WTC11 (cell line): ENCODE measurements around the gene HDLBP. TPM values are rescaled to one million over a fixed set of nuclear protein-coding genes. Genes with fewer than 3 reads are reported as not detected.

Experiments
- ATAC-seq: fragments of 200-7000 bp; cut with Tn5 transposase; 2 replicates; pipeline ENCODE4 v1.10.0; 2021; ENCODE audit warnings: mild to moderate bottlenecking, moderate library complexity
- CTCF ChIA-PET: fragments of 300-600 bp; sonication (Branson Sonifier 250); formaldehyde crosslinking; loops from one replicate; lab custom pipeline; 2021; ENCODE audit warnings: antibody characterized with exemption; lab: Charles Lee
- POLR2A ChIA-PET: fragments of 350-600 bp; sonication (Branson Sonifier 250); formaldehyde crosslinking; loops from one replicate; lab custom pipeline; 2021; ENCODE audit warnings: antibody characterized with exemption; lab: Charles Lee
- DNase-seq: peaks from one replicate; pipeline ENCODE4 v3.0.0; 2021; ENCODE audit warnings: low spot score
- H3K27ac Mint-ChIP-seq: 2 replicates; pipeline ENCODE4 v1.8.0; 2021; ENCODE audit warnings: mixed read lengths
- H3K27me3 Mint-ChIP-seq: 2 replicates; pipeline ENCODE4 v1.8.0; 2021; ENCODE audit warnings: low read depth, mild to moderate bottlenecking, moderate library complexity, mixed read lengths
- H3K36me3 Mint-ChIP-seq: 2 replicates; pipeline ENCODE4 v1.8.0; 2021; ENCODE audit warnings: mixed read lengths
- H3K4me1 Mint-ChIP-seq: 2 replicates; pipeline ENCODE4 v1.8.0; 2022; ENCODE audit warnings: mixed read lengths
- H3K4me3 Mint-ChIP-seq: 2 replicates; pipeline ENCODE4 v1.8.0; 2021; ENCODE audit warnings: mild to moderate bottlenecking, moderate library complexity, mixed read lengths
- H3K9me3 Mint-ChIP-seq: 2 replicates; pipeline ENCODE4 v1.8.0; 2021; ENCODE audit warnings: mixed read lengths
- ARID4B ChIP-seq: sonication (generic); formaldehyde crosslinking; IDR thresholded peaks from 2 replicates; pipeline ENCODE4 v1.8.0; 2023; ENCODE audit warnings: missing genetic modification reagents, mild to moderate bottlenecking, borderline replicate concordance
- ATF2 ChIP-seq: sonication (generic); formaldehyde crosslinking; IDR thresholded peaks from 2 replicates; pipeline ENCODE4 v1.8.1; 2022; ENCODE audit warnings: low read depth, missing genetic modification reagents, borderline replicate concordance
- CREM ChIP-seq: sonication (generic); formaldehyde crosslinking; IDR thresholded peaks from 2 replicates; pipeline ENCODE4 v1.8.1; 2022; ENCODE audit warnings: mild to moderate bottlenecking, missing genetic modification reagents, moderate library complexity
- ETV6 ChIP-seq: sonication (generic); formaldehyde crosslinking; IDR thresholded peaks from 2 replicates; pipeline ENCODE4 v1.8.1; 2022; ENCODE audit warnings: mild to moderate bottlenecking, missing genetic modification reagents
- GRHL2 ChIP-seq: fragments of 250-450 bp; sonication (Bioruptor Pico); IDR thresholded peaks from 2 replicates; pipeline ENCODE4 v1.8.0; 2022; ENCODE audit warnings: mild to moderate bottlenecking, moderate library complexity; ENCODE audit not compliant: insufficient replicate concordance, severe bottlenecking
- HMGA2 ChIP-seq: fragments of 250-450 bp; sonication (Bioruptor Pico); IDR thresholded peaks from 2 replicates; pipeline ENCODE4 v1.4.0; 2021; ENCODE audit warnings: mild to moderate bottlenecking, moderate library complexity
- HMGXB4 ChIP-seq: sonication (generic); formaldehyde crosslinking; IDR thresholded peaks from 2 replicates; pipeline ENCODE4 v1.8.1; 2023; ENCODE audit warnings: mild to moderate bottlenecking, moderate library complexity, missing genetic modification reagents
- KAT7 ChIP-seq: sonication (generic); formaldehyde crosslinking; IDR thresholded peaks from 2 replicates; pipeline ENCODE4 v1.8.1; 2023; ENCODE audit warnings: missing genetic modification reagents, mild to moderate bottlenecking, borderline replicate concordance
- MLX ChIP-seq: sonication (generic); formaldehyde crosslinking; IDR thresholded peaks from 2 replicates; pipeline ENCODE4 v1.8.1; 2023; ENCODE audit warnings: mild to moderate bottlenecking, missing genetic modification reagents, moderate library complexity
- MXD4 ChIP-seq: fragments of 250-450 bp; sonication (Bioruptor Pico); IDR thresholded peaks from 2 replicates; pipeline ENCODE4 v1.8.0; 2021; ENCODE audit warnings: mild to moderate bottlenecking, moderate library complexity, borderline replicate concordance
- NFATC4 ChIP-seq: fragments of 250-450 bp; sonication (Bioruptor Pico); IDR thresholded peaks from 2 replicates; pipeline ENCODE4 v1.9.0; 2021; ENCODE audit warnings: mild to moderate bottlenecking
- NFYB ChIP-seq: sonication (generic); formaldehyde crosslinking; conservative IDR thresholded peaks from 2 replicates; pipeline ENCODE4 v1.8.0; 2022; ENCODE audit warnings: low read depth, missing genetic modification reagents
- NR3C1 ChIP-seq: sonication (generic); formaldehyde crosslinking; conservative IDR thresholded peaks from 2 replicates; pipeline ENCODE4 v1.8.1; 2023; ENCODE audit warnings: low read depth, mild to moderate bottlenecking, missing genetic modification reagents
- PRRX2 ChIP-seq: fragments of 250-450 bp; sonication (Bioruptor Pico); IDR thresholded peaks from 2 replicates; pipeline ENCODE4 v1.8.0; 2021; ENCODE audit warnings: mild to moderate bottlenecking
- RORB ChIP-seq: fragments of 250-450 bp; sonication (Bioruptor Pico); IDR thresholded peaks from 2 replicates; pipeline ENCODE4 v1.9.0; 2021; ENCODE audit warnings: mild to moderate bottlenecking
- SOX15 ChIP-seq: fragments of 250-450 bp; sonication (Bioruptor Pico); IDR thresholded peaks from 2 replicates; pipeline ENCODE4 v1.9.0; 2021; ENCODE audit warnings: mild to moderate bottlenecking
- SP1 ChIP-seq: sonication (generic); formaldehyde crosslinking; conservative IDR thresholded peaks from 2 replicates; pipeline ENCODE4 v1.8.1; 2022; ENCODE audit warnings: missing genetic modification reagents
- USF2 ChIP-seq: sonication (generic); formaldehyde crosslinking; IDR thresholded peaks from 2 replicates; pipeline ENCODE4 v1.8.1; 2023; ENCODE audit warnings: mild to moderate bottlenecking, missing genetic modification reagents, moderate library complexity
- ZNF121 ChIP-seq: sonication (generic); formaldehyde crosslinking; IDR thresholded peaks from 2 replicates; pipeline ENCODE4 v1.8.0; 2023; ENCODE audit warnings: missing genetic modification reagents
- ZNF423 ChIP-seq: fragments of 250-450 bp; sonication (Bioruptor Pico); IDR thresholded peaks from 2 replicates; pipeline ENCODE4 v2.1.2; 2022; ENCODE audit warnings: mild to moderate bottlenecking, moderate library complexity
- ZNF425 ChIP-seq: fragments of 250-450 bp; sonication (Bioruptor Pico); conservative IDR thresholded peaks from 2 replicates; pipeline ENCODE4 v1.9.0; 2021; ENCODE audit warnings: mild to moderate bottlenecking
- total RNA-seq: library from RNA; stranded (reverse); gene quantifications from 3 replicates; pipeline ENCODE4 v1.2.3, GENCODE V29; 2021

HDLBP gene
- total RNA-seq, 1 experiment from 2014 or later: 368 TPM

GRCh38 chr2:241234962-241235740, 80.3 kb downstream of the HDLBP start (continued):
- no peak for TF ChIP-seq USF2
- TF ChIP-seq ATF2 (CRISPR knock-in tag): no peak
- TF ChIP-seq KAT7: no peak
- TF ChIP-seq MXD4: no peak
- no peak for TF ChIP-seq HMGXB4
- TF ChIP-seq ETV6: no peak
- no peak for TF ChIP-seq MLX (CRISPR knock-in tag)
- no peak for TF ChIP-seq SOX15 (CRISPR knock-in tag)
- TF ChIP-seq HMGA2 (CRISPR knock-in tag): no peak
- TF ChIP-seq ZNF423: no peak
- no peak for TF ChIP-seq PRRX2
- no peak for TF ChIP-seq ARID4B (CRISPR knock-in tag)

- DNase-seq (no peak), ATAC-seq (no peak)
- H3K4me1 Mint-ChIP-seq: no peaks in the 10 kb centered on the region
- H3K4me3 Mint-ChIP-seq: no peak overlapping the region
- ChIA-PET CTCF (no interaction called here), POLR2A (no interaction called here)
- H3K27ac Mint-ChIP-seq: no peak overlapping the region
- H3K27me3 Mint-ChIP-seq: no peaks in the 10 kb centered on the region
- H3K36me3 Mint-ChIP-seq: peaks cover 87% of the 10 kb centered on the region
- no peaks in the 10 kb centered on the region for H3K9me3 Mint-ChIP-seq
- TF ChIP-seq ZNF425 (CRISPR knock-in tag): no peak
- no peak for TF ChIP-seq RORB (CRISPR knock-in tag)
- TF ChIP-seq NFATC4 (CRISPR knock-in tag): no peak
- TF ChIP-seq PRRX2: no peak
- TF ChIP-seq KAT7: no peak
- TF ChIP-seq CREM (CRISPR knock-in tag): no peak
- TF ChIP-seq NFYB: no peak
- no peak for TF ChIP-seq MXD4
- TF ChIP-seq NR3C1 (CRISPR knock-in tag): no peak
- no peak for TF ChIP-seq SP1 (CRISPR knock-in tag)
- TF ChIP-seq USF2: no peak
- TF ChIP-seq GRHL2 (CRISPR knock-in tag): no peak
- no peak for TF ChIP-seq ZNF121 (CRISPR knock-in tag)
These were observed 81.2 kb downstream of the HDLBP start for GRCh38 chr2:241234066-241234790.
